Epithelial cell of umbilical artery (primary cell): ENCODE data around the gene PDZD7. TPM values are rescaled to one million over a fixed set of nuclear protein-coding genes. Genes with fewer than 3 reads are reported as not detected.

Experiments used
- total RNA-seq: library from RNA; depleted of rRNA; stranded (reverse); fragments of >200 nt; gene quantifications from 2 replicates; pipeline ENCODE4 v1.2.3, GENCODE V29; 2014

The PDZD7 gene
- total RNA-seq = 0.65 and 1.1 TPM in 2 replicates

DNA sequence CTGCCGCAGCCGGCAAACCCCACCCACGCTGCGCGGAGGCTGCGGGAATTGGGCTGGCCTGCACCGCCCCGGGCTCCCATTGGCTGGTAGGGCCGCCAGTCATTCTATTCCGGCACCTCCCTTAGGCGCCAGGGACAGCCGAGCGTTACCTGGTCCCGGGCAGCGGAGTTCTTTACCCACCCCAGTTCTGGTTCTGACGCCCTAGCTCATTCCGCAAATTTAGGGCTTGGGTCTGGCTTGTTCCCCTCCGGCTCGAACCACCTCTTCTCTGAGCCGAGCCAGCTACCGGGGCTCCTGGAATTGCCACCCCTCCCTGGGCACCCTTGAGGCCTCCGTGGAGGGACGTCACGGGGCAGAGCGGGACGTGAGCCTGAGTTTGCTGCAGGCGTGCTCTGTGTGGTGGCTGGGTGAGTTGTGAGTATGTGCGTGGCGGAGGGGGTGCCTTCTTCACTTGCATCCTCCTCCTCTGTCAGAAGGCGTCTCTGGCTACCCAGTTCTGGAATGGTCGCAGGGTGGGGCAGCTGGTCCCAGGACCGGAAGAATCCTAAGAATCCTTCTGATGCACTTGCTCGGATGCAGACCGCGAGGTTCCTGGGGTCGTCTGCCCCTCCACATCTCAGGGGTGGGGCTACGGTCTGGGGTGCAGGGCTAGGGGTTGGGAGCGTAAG is at the start of gene PDZD7, which contains the start of gene SFXN3:
TSS of gene PDZD7 (minus strand) at position 2 of the 668 bp plus-strand sequence. CDS start 910 bp downstream, outside the sequence.
TSS of gene SFXN3 (plus strand) at position 107 of the 668 bp plus-strand sequence. CDS start 3,461 bp downstream, outside the sequence.

DNA sequence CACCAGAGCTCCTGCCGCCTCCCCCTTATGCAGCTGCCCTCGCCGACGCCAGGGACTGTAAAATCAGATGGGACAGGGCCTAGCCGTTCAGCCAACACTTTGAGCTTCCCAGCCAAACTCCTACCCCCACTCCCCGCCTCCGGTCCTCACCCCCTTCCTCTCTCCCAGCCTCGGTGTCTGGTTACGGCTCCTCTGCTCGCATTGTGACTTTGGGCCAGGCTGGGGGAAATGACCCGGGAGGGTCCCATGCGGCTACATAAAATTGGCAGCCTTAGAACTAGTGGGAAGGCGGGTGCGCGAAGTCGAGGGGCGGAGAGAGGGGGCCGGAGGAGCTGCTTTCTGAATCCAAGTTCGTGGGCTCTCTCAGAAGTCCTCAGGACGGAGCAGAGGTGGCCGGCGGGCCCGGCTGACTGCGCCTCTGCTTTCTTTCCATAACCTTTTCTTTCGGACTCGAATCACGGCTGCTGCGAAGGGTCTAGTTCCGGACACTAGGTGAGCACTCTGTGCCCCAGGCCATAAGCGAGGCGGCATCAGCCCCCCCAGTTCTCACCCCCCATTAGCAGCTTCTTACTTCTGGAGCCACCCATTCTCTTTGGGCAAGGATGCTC is 30.8 kb upstream of the PDZD7 start, which contains the start of gene KAZALD1:
TSS of gene KAZALD1 (plus strand) at position 366 of the 608 bp plus-strand sequence. CDS start 604 bp downstream, outside the sequence.

GRCh38 chr10:100999742-101000126 is 31.2 kb downstream of the PDZD7 start, which contains the start of gene LZTS2:
Gene LZTS2 (plus strand): TSS chr10:100999808. CDS start chr10:101002539, 2,731 bp downstream.

DNA sequence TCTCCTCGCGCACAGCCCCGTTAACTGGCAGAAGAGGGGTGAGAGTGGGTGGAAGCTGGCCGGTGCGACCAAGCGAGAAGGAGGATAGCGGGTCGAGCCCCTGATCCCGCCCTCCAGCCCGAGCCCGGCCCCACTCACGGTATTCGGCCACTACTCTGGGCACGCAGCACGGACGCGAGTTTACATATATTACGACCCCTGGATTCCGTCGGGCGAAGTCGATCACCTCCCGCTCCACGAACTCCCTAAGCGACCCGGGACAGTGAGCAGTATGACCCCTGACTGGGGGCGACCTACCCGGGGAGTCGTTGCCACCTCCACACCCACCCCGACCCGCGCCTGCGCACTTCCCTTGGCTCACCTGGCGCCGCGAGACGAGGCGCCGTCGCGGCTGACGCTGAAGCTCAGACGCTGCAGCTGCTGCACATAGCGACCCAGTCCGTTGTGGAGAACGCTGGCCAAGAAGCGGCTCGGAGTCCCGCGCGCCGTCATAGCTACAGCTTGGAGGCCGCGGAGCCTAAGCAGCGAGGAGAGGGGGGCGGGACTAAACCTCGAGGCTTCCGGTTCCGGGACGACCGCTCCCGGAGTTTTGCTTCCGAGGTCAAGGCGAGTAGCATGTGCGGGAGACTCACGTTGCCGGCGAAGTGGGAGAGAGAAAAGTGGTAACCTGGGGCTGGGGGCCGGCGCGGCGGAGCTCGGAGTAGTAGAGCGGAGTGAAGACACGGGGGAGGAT is 43.8 kb downstream of the PDZD7 start, which contains the start of the genes MRPL43 and TWNK:
TSS of gene MRPL43 (minus strand) at position 546 of the 733 bp plus-strand sequence. CDS start at position 492, 54 bp downstream.
TSS of gene TWNK (plus strand) at position 592 of the 733 bp plus-strand sequence. CDS start 668 bp downstream, outside the sequence.

DNA sequence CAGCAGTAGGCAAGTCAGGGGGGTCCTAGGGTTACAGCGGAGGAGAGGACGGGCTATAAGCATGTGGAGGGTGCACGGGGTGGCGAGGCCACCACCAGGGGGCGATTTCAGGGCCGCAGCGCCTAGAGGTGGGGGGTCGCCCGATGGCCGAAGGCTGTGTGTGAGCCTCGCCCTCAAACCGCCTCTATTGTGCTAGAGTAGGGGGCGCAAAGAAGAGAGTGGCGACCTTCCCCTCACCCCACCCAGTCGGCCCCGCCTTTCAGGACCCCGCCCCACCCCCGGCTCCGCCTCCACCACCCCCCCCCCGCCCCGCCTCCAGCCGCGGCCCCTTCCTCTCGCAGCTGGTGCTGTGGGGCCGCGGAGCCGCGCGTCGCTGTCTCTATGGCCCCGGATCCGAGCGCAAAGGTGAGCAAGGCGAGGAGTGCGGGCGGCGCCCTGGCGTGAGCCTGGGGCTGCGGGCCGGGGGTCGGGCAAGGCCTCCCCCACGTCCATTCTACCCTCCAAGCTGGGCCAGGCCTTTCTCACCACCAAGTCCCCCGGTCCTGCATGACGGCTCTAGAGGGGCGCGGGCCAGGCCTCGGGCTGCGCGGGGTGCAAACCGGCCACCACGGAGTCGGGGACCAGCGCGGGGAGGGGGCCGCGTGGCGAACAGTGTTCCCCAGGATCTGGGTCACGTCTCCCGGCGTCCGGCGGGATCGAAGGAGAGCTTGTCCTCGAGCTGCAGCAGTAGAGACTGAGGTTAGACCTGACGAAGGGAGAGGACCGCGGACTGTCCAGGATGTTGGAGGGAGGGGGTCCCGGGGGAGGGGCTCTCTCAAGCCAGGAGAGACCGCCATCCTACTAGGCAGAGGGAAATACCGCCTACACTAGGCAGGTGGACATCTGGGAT is 61.5 kb downstream of the PDZD7 start, which contains the start of gene SEMA4G:
TSS of gene SEMA4G (plus strand) at position 318 of the 889 bp plus-strand sequence. CDS start 3,409 bp downstream, outside the sequence.

Other genes starting within 250 kb of the PDZD7 start
- gene SLF2, start 118.2 kb downstream of the PDZD7 start, total RNA-seq = 14.0 and 25.8 TPM in 2 replicates
- 0.30 and 0.65 TPM in 2 replicates for gene SEMA4G, start 61.6 kb downstream of the PDZD7 start, total RNA-seq
- 58.1 and 83.1 TPM in 2 replicates for gene MRPL43, start 43.6 kb downstream of the PDZD7 start, total RNA-seq
- 8.8 and 10.9 TPM in 2 replicates for gene TWNK, start 43.6 kb downstream of the PDZD7 start, total RNA-seq
- gene LZTS2, start 31.3 kb downstream of the PDZD7 start, total RNA-seq = 37.4 and 58.7 TPM in 2 replicates
- 51.3 and 52.0 TPM in 2 replicates for gene SFXN3, start 105 bp upstream of the PDZD7 start, total RNA-seq
- gene KAZALD1, start 30.9 kb upstream of the PDZD7 start, total RNA-seq = 3.6 and 7.6 TPM in 2 replicates
- 0.15 TPM in 1 of 2 replicates, not detected in the other for gene TLX1, start 100.2 kb upstream of the PDZD7 start, total RNA-seq
- gene LBX1, start 198.3 kb upstream of the PDZD7 start, total RNA-seq = not detected in 2 replicates